ENCODE data around the gene OR51B5.

DNA sequence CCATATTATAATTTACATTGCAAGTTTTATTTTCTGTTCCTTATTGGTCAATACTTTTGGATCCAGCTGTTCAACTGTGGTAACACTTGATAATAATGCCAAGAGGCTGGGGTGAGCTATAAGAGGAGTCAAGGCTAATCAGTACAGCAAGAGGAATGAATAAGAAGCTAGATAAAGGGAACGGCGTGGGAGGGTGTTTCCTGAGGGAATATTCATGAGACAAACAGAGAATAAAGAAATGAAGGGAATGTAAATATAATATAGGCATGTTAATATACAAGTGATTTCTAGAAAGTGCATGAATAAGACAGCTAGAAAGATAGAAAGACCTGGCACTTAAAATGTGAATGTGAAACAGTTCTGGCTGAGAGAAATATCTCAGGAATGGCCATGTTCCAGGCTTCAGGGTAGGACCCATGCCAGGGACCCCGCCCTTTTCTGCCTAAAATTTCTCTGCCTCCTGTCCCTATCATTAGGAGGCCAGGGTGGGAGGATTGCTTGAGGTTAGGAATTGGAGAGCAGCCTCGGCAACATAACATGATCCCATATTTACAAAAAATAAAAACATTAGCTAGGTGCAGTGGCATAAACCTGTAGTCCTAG lies 45.5 kb downstream of the OR51B5 start:
- no peak for TF ChIP-seq EZH2 (IDR thresholded peaks at IDR 0.05; ENCODE audit: borderline replicate concordance, low read length)
- TF ChIP-seq CTCF (conservative IDR thresholded peaks at IDR 0.05 in 1 of 2, IDR thresholded peaks at IDR 0.05 in 1 of 2; ENCODE audit: extremely low read depth in 1 of 2, insufficient read depth in 1 of 2, low read depth in 1 of 2, low read length in 2 of 2), result no peak

Measured in mammary epithelial cell (primary cell).